Stimulated activated CD4-positive, alpha-beta T cell treated with anti-CD3 and anti-CD28 coated beads, Interleukin-12 subunit alpha, Interleukin-12 subunit beta, amount 100 ng/mL, for 24 hours (primary cell): ENCODE results near the gene RAC3.

ENCODE experiments used
- DNase-seq, 2 experiments: peaks; one replicate each; pipeline ENCODE4 v3.0.0-alpha.2; 2020; ENCODE audit warnings: low read depth in 2 of 2

RAC3 gene

GRCh38 chr17:82012640-82013295 lies 18.7 kb upstream of the RAC3 start:
- DNase-seq: no peak

GRCh38 chr17:82013341-82013740 lies 18.1 kb upstream of the RAC3 start:
- no peak for DNase-seq

- DNase-seq: no peak
Measured at GRCh38 chr17:82013772-82014321, 17.6 kb upstream of the RAC3 start.

GRCh38 chr17:82014432-82014831 lies 17.0 kb upstream of the RAC3 start:
- DNase-seq: no peak

- no peak for DNase-seq
Measured at GRCh38 chr17:82014971-82015310, 16.5 kb upstream of the RAC3 start.

- DNase-seq: no peak
Measured at GRCh38 chr17:82015311-82015971, 16.0 kb upstream of the RAC3 start.

- DNase-seq: no peak
Measured at GRCh38 chr17:82016061-82016874, 15.2 kb upstream of the RAC3 start.

GRCh38 chr17:82016875-82017459 lies 14.5 kb upstream of the RAC3 start:
- no peak for DNase-seq

- no peak for DNase-seq
Measured at GRCh38 chr17:82017612-82018151, 13.8 kb upstream of the RAC3 start.

GRCh38 chr17:82018152-82018988 lies 13.1 kb upstream of the RAC3 start:
- DNase-seq: no peak

- DNase-seq: no peak
Measured at GRCh38 chr17:82018989-82019689, 12.3 kb upstream of the RAC3 start.

- DNase-seq: peak; percentile 31 to 69
Measured at GRCh38 chr17:82019690-82020571, 11.5 kb upstream of the RAC3 start.

GRCh38 chr17:82020572-82021106 lies 10.8 kb upstream of the RAC3 start:
- DNase-seq: no peak

- peak in 1 of 2 experiments; percentile 48 for DNase-seq
Measured at GRCh38 chr17:82021107-82021899, 10.2 kb upstream of the RAC3 start.

GRCh38 chr17:82021900-82022309 lies 9.6 kb upstream of the RAC3 start:
- no peak for DNase-seq

- DNase-seq: no peak
Measured at GRCh38 chr17:82022310-82022980, 9.0 kb upstream of the RAC3 start, which contains the start of gene CENPX. TSS of gene CENPX (minus strand) at chr17:82022878. CDS start at chr17:82022861, 17 bp downstream.

- DNase-seq: peak; percentile 100
Measured at GRCh38 chr17:82022981-82023446, 8.5 kb upstream of the RAC3 start, which contains the start of gene LRRC45. TSS of gene LRRC45 (plus strand) at chr17:82023305. CDS start at chr17:82023644, 339 bp downstream.
